ENCODE measurements around the gene TMEM240. TPM values are rescaled to one million over a fixed set of nuclear protein-coding genes. Genes with fewer than 3 reads are reported as not detected.
A peak's percentile ranks its signal among the peaks of the same experiment; 100 is the strongest.

Gene TMEM240
- total RNA-seq (2014; rRNA removed; shearing (Covaris generic)), result not detected in 2 replicates

DNA sequence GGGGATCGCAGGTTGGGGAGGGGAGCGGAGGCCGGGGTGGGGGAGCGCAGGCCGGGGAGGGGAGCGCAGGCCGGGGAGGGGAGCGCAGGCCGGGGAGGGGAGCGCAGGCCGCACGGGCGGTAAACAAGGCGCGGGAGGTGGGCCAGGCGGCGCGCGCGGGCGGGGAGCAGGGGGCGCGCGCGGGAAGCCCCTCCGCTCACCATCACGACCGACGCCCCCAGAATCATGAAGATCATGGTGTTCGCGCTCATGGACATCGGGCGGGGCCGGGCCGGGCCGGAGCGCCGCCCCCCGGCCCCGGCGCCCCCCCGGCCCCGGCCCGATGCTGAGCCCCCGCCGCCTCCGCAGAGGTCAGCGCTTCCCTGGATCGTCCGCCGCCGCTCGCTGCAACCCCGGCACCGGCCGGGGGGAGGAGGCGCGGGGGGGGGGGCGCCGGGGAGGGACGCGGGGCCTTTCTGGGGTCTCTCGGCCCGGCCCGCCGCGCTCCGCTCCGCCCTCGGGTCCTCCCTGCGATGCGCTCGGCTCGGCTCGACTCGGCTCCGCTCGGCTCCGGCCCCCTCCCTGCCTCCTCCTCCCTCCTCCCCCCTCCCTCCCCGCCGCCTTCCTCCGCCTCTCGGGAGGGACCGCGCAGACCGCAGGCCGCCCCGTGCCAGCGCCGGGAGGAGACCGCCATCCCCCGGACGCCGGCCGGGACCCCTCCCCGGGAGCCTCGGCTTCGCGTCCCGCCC is at the start of gene TMEM240:
TSS of gene TMEM240 (minus strand) at position 535 of the 728 bp plus-strand sequence. CDS start at position 257, 278 bp downstream.
- DNase-seq (ENCODE audit: low read depth), result no peak

- no peak for DNase-seq (ENCODE audit: low read depth)
These were observed 43.1 kb upstream of the TMEM240 start for GRCh38 chr1:1583347-1584010.

GRCh38 chr1:1582585-1583346 is 42.3 kb upstream of the TMEM240 start:
- no peak for DNase-seq (ENCODE audit: low read depth)

DNA sequence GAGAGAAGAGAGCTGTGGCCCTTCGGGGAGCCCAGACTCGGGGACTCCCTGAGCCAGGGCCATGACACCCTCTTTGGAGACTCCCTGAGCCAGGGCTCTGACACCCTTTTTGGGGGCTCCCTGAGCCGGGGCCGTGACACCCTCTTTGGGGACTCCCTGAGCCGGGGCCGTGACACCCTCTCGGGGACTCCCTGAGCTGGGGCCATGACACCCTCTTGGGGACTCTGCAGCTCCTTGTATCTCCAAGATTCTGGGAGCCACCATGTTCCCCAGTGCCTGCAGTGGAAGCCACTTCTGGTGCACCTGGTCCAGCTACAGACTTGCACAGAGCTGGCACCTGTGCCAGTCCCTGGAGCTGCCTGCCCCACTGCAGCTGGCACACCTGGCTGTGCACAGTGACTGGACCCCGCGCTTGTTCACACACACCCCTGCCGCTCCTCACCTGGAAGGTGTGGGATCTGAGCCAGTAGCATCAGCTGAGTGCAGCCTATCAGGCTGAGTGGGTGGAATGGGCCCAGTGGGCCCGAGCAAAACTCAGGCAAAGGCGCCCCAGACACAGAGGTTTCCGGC is 38.0 kb upstream of the TMEM240 start:
- no peak for DNase-seq (ENCODE audit: low read depth)

DNA sequence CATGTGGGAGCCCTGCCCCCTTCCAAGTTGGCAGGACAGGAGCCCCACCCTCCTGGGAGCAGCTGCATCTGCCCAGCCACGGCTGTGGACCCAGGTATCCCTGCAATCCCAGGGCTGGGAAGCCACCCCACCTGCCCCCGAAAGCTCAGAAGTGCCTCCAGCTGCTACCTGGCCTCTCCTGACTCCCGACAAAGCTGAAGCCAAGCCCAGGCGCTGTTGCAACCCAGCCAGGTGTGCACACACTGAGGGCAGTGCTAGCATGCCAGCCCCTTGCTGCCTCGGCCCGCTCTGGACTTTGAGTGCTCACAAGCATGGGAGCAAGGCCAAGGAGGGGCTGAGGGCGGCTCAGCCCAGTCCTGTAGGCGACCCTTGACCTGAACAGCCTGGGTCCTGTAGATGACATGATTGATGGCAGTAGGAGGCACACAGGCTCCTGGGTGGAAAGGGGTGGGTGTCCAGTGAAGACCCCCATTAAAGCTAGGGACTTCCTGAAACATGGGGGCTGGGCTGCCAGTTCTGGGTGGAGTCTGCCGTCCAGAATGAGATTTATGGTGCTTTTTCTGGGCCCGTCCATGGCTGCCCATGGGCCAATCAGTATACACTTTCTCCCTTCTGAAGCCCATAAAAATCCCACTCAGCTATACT is 37.1 kb upstream of the TMEM240 start:
- no peak for DNase-seq (ENCODE audit: low read depth)

DNA sequence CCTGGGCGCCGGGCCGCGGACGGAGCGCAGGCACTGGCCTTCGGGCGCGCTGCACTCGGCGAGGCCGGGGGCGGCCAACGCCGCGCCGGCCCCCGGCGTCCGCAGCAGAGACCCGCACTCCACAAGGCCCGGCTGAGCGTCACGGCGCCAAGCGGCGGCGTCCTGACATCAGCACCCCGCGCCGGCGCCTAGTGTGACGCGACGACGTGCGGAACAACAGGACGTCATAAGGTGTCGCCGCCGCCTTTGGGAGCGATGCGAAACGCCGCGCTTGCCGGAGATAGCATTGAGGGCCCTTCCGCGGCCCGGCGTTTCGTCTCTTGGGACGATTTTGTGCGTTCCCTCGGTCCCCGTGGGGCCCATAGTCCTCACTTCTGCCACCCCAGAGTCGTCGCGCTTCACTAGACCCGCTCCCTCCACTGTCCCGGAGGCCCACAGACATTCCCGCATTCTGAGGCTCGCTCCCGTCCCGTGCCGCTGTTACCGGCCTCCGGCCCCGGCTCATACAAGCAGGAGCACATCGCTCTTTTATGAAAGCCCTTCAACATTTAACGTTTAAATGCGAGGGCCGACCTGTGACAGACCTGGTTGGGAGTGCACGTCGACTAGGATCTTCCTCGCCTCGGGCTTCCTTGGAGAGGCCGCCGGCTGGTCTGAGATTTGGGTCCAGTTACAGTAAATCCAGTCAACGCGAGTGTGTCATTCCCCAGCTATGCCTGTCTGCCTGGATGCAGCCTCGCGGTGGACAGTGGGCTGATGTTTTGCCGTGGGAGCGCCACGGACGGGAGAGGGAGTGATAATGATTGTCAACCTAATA is 34.5 kb upstream of the TMEM240 start, which contains the start of gene SSU72:
TSS of gene SSU72 (minus strand) at position 143 of the 817 bp plus-strand sequence. CDS start 306 bp downstream, outside the sequence.
- DNase-seq (ENCODE audit: low read depth), result peak; percentile 91

DNA sequence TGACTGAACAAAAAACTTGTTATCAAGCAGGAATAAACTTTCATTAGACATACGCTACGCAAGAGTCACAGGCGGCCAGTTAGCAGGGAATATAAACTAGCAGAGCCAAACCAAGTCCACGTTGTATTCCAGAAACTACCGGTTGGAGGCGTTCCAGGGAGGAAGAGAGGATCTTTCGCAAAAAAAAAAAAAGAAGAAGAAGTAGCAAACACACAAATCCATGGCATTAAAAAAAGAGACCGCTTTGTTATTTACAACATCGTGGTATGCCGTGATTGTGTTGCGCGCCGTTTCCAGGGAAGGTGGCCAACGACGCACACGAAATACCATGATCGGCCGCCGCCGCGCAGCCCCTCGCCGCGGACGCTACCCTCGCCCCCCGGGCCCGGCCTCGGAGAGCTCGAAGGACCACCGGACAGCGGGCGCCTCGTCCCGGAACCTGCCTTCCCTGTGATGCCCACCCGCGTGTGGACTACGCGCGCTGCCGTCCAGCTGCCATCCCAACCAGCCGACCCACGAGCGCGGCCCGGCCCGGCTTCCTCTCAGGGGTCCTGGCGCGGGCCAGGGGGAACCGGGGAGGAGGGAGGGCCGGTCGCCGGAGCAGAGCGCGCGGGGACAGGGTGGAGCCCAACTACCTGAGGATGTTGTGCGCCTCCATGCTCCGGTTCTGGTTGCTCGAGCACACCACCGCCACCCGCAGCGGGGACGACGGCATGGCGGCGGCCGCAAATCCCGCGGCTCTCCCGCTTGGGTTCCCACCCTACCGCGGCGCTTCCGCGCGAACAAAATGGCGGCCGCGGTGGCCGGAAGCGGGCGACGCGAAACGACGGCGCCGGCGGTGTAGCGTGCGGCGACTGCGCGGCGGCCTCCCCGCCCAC is 33.7 kb upstream of the TMEM240 start:
- DNase-seq (ENCODE audit: low read depth), result peak; percentile 54

GRCh38 chr1:1569341-1569740 is 28.9 kb upstream of the TMEM240 start:
- no peak for DNase-seq (ENCODE audit: low read depth)

DNA sequence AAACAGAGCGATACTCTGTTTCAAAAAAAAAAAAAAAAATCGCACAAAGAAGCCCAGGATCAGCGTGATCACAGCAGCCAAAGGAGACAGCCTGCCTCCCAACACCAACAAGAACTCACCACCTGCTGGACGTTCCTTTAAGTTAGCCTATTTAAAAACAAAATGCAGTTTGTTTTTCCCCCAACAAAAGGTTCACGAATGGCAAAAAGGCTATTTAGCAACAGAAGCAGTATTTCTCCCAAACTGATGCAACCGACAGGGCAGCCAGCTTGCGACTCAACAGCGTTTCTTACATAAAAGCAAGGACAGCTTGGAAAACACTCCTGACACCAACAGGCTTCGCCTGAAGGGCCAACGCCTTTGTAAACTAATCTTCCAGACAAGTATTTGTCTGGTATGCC is 27.5 kb upstream of the TMEM240 start:
- no peak for DNase-seq (ENCODE audit: low read depth)

DNA sequence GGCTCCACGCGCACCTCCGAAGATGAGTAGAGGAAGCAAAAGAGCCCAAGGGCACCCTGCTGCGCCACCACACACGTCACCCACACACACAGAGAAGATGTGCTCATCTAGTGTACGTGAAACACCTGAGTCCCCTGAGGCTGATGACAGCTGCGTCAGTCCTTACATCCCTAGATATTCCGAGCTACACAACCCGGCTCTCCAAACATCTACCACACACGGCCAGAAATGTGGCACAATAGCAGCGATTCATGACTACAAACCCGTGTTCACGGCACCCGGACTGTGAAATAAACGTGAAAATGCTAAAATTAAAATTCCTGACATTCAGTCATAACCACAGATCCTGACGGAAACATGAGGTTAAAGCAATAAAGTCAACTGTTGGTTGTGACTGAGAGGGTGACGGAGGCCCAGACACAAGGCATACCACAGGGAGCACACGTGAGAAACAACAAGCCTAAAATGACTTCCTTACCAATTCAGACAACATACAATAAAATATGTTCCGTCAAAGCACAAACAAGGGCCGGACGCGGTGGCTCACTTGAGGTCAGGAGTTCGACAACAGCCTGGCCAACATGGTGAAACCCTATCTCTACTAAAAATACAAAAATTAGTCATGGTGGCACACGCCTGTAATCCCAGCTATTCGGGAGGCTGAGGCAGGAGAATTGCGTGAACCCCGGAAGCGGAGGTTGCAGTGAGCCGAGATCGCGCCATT is 26.9 kb upstream of the TMEM240 start:
- peak; percentile 78 for DNase-seq (ENCODE audit: low read depth)

- no peak for DNase-seq (ENCODE audit: low read depth)
These were observed 24.9 kb upstream of the TMEM240 start for GRCh38 chr1:1565340-1565739.

DNA sequence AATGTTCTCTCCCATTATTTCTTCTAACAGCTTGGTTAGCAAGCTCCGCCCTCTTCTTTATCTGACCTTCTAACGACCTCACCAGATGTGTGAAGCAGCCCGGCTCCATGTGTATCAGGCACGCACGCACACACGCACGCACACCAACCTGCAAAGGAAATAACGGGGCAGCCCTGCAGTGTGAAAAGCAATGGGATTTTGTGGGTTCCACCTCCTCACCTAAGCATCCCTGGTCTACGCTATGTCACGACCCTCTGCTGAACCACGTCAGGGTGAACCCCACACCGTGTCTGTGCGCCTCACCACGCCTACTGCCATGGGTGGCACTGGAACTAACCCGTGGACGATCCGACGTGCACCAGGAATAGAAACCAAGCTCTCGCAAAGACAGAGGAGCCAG is 23.8 kb upstream of the TMEM240 start:
- no peak for DNase-seq (ENCODE audit: low read depth)

DNA sequence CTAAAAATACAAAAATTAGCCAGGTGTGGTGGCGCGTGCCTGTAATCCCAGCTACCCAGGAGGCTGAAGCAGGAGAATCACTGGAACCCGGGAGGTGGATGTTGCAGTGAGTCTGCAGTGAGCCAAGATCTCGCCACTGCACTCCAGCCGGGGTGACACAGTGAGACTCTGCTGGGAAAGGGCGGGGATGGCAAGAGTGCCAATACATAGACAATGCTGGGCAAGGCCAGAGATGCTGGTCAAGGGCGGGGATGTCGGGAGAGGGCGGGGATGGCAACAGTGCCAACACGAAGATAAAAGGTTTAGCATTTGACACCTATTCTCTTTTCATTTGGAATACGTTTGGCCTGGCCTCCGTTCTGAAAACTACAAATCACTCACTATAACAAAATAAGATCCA is 23.3 kb upstream of the TMEM240 start:
- no peak for DNase-seq (ENCODE audit: low read depth)

- no peak for DNase-seq (ENCODE audit: low read depth)
These were observed 22.3 kb upstream of the TMEM240 start for GRCh38 chr1:1562556-1563195.

DNA sequence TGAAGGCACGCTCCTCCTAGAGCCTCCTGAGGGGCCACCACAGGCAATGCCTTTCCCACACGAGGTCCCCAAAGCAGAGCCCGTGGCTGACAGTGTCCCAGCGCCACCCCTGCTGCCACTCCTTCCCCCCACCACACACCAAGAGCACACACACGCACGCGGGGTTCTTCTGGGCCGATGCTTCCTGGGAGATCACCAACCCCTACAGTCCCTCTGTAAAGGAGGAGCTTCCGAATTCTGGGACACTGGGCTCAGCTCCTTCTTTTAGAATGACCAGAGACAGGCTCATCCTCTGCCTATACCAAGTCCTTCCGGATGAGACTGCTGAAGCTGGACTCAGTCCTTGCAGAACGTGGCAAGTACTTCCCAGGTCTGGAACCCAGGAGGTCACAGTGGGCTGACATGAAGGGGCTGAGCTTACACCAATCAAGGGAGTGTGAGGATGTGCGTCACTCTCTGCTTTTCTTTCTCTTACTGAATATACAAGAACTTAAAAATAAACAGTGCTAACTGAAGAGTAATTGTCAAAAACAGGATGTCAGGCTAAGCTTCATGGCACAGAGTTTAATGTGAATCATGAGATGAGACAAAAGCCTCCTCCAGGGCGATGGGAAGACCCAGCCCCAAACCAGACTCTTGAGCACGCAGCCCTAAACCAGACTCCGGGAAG is 21.5 kb upstream of the TMEM240 start:
- DNase-seq (ENCODE audit: low read depth), result no peak

DNA sequence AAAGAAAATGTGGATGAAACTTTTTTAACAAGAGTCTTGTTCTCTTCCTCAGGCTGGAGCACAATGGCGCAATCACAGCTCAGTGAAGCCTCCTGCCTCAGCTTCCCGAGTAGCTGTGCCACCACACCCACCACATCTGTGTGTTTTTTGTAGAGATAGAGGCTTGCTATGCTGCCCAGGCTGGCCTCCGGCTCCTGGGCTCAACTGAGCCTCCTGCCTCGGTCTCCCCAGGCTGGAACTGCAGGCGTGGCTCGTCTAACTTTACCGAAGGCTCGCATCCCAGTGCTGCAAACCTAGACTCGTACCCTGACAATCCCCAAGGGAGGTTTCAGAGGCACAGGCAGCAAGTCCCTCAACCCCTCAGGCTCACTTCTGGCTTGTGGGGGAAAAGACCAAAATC is 19.8 kb upstream of the TMEM240 start:
- no peak for DNase-seq (ENCODE audit: low read depth)

- DNase-seq (ENCODE audit: low read depth), result no peak
These were observed 18.6 kb upstream of the TMEM240 start for GRCh38 chr1:1559066-1559465.

DNA sequence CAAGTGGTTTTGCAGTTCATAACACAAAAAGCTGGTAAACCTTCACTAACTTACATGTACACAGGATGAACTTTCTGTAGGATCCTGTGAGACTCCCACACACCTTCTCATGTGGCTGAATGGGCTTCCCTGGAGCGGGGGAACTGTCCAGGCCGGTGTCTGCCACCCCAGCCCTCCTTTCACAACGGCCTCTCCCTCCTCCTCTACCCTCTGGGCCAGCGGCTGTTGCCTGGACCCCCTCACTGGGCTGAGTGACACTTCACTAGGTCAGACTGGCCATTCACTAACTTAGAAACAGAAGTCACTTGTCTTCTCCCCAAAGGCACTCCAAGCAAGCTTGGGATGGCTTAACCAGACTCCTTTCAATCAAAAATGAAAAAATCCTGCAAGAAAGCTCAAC is 18.2 kb upstream of the TMEM240 start:
- no peak for DNase-seq (ENCODE audit: low read depth)

Data from RPMI7951 (cell line).